ENCODE results near the gene THADA. TPM values are rescaled to one million over a fixed set of nuclear protein-coding genes. Genes with fewer than 3 reads are reported as not detected.

THADA gene
- total RNA-seq, 1 experiment from 2014 or later: 20.1 TPM

DNA sequence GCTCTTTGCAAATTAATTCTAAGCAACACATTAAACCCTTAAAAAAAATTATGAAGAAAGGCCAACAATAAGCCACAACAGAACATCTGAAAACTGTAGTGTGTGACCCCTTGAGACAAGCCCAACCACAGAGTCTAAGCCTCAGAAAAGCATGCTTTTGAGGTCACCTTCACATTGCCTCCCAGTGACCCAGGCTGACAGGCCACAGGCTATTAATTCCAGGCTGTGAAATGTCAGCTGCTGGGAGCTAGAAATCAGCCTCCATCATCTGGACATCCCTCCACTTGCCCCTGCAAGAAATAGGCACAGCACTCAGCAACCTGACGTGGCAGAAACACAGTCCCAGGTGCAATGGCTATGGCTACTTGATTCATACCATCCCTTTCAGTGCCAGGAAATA, 190.0 kb downstream of the THADA start:
- H2BK12ac ChIP-seq (ENCODE audit: insufficient read length, low read depth, low read length): no peak overlapping the region
- H2BK20ac ChIP-seq (ENCODE audit: low read depth, low read length, poor library complexity, severe bottlenecking): no peak overlapping the region
- Mint-ChIP-seq H3K27ac (peak overlapping the region in 1 of 3 experiments; percentile 19; a peak in 1 of 7 replicates), H3K4me1 (peaks cover 22 to 24% of the 10 kb centered on the region in 2 experiments), H3K27me3 (ENCODE audit: low read depth) (no peaks in the 10 kb centered on the region; the same call in 1 of the 2 replicates), H3K9me3 (no peaks in the 10 kb centered on the region), H3K4me3 (no peak overlapping the region), H3K36me3 (ENCODE audit: insufficient read depth in 1 of 3, low read depth in 3 of 3) (no peaks in the 10 kb centered on the region)
- no peak overlapping the region for H3K18ac ChIP-seq (ENCODE audit: insufficient read length, low read depth, low read length)
- no peaks in the 10 kb centered on the region for H3K27me3 ChIP-seq (ENCODE audit: insufficient read depth, low read length)
- no peak overlapping the region for H3K4me2 ChIP-seq (ENCODE audit: insufficient read depth, insufficient read length, low read length)
- H4K91ac ChIP-seq (ENCODE audit: insufficient read length, low read depth, low read length): no peak overlapping the region
- no peak overlapping the region for H3K23ac ChIP-seq (ENCODE audit: insufficient read length, low read depth, low read length)
- no peak overlapping the region for H3K27ac ChIP-seq (ENCODE audit: insufficient read length, low read depth, low read length)
- no peak overlapping the region for H3K4ac ChIP-seq (ENCODE audit: low read depth, low read length)
- H3K9ac ChIP-seq (ENCODE audit: extremely low read depth, insufficient read length, low read length): no peak overlapping the region
- H3T11ph ChIP-seq (ENCODE audit: low read length): no peak overlapping the region
- H2BK120ac ChIP-seq (ENCODE audit: low read depth, low read length, poor library complexity, severe bottlenecking): no peak overlapping the region
- H4K8ac ChIP-seq (replicated peaks; ENCODE audit: insufficient read length, low read depth, low read length): no peak overlapping the region
- no peaks in the 10 kb centered on the region for H4K20me1 ChIP-seq (ENCODE audit: control insufficient read depth, insufficient read depth, insufficient read length)
- no peak overlapping the region for H2AK5ac ChIP-seq (ENCODE audit: insufficient read length, low read length)
- no peak overlapping the region for H3K14ac ChIP-seq (ENCODE audit: insufficient read depth, low read length)
- TF ChIP-seq, protein P1, sequence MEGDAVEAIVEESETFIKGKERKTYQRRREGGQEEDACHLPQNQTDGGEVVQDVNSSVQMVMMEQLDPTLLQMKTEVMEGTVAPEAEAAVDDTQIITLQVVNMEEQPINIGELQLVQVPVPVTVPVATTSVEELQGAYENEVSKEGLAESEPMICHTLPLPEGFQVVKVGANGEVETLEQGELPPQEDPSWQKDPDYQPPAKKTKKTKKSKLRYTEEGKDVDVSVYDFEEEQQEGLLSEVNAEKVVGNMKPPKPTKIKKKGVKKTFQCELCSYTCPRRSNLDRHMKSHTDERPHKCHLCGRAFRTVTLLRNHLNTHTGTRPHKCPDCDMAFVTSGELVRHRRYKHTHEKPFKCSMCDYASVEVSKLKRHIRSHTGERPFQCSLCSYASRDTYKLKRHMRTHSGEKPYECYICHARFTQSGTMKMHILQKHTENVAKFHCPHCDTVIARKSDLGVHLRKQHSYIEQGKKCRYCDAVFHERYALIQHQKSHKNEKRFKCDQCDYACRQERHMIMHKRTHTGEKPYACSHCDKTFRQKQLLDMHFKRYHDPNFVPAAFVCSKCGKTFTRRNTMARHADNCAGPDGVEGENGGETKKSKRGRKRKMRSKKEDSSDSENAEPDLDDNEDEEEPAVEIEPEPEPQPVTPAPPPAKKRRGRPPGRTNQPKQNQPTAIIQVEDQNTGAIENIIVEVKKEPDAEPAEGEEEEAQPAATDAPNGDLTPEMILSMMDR (conservative IDR thresholded peaks at IDR 0.05): no peak
- no peak overlapping the region for H4K5ac ChIP-seq (ENCODE audit: insufficient read length, low read depth, low read length)
- no peak overlapping the region for H3K56ac ChIP-seq (ENCODE audit: insufficient read length, low read depth, low read length)
- H3K9me3 ChIP-seq (ENCODE audit: control insufficient read depth, low read depth, low read length): no peaks in the 10 kb centered on the region
- no peak overlapping the region for H2BK5ac ChIP-seq (ENCODE audit: insufficient read length, low read length)
- DNase-seq: no peak
- H2AFZ ChIP-seq (ENCODE audit: low read length): no peak overlapping the region
- H3K4me1 ChIP-seq (ENCODE audit: insufficient read depth, low read length): no peaks in the 10 kb centered on the region; the same call in 1 of the 2 replicates
- H3K23me2 ChIP-seq (ENCODE audit: insufficient read length, low read depth, low read length, poor library complexity, severe bottlenecking): no peaks in the 10 kb centered on the region
- WGBS (ENCODE audit: extremely low coverage, insufficient read length, low lambda C conversion rate): no CpG with 5 or more reads among the region's 1 CpG
- H2BK15ac ChIP-seq (ENCODE audit: low read depth, low read length): no peak overlapping the region
- H3K79me2 ChIP-seq (ENCODE audit: insufficient read depth, low read length): no peaks in the 10 kb centered on the region
- no peaks in the 10 kb centered on the region for H3K79me1 ChIP-seq (ENCODE audit: insufficient read depth, low read depth, low read length, poor library complexity, severe bottlenecking)

Data from H9 (cell line).